ENCODE results near the gene SNAP25.

The SNAP25 gene

DNA sequence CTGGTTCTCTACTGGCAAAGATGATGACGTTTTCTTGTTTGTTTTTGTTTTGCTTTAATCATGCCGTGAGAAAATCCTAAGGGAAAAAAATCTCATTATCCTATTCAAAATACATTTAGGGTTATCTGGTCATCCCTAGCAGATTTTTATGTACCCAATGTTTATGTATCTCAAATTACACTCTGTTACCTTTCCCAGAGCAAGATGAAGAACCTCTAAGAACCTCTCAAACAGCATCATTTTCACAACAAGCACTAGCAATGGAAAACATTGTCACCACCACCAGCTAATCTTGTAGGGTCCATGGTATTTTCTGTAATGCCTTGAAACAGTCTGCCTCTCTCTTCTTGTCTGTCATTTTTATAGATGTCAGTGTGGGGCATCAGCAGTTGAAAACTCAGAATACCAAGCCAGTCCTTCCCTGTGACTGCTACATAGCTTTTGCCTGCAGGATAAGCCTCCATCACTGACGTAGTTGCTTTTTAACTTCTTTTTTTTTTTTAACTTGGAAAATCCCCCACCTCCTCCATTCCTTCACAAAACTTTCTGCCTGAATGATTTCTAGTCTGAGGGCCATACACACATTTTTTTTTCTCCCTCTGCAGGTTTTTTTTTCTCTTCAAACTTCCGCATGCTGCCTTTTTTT is 2.4 kb upstream of the SNAP25 start:
- DNase-seq (ENCODE audit: low read depth), result peak; percentile 21

DNA sequence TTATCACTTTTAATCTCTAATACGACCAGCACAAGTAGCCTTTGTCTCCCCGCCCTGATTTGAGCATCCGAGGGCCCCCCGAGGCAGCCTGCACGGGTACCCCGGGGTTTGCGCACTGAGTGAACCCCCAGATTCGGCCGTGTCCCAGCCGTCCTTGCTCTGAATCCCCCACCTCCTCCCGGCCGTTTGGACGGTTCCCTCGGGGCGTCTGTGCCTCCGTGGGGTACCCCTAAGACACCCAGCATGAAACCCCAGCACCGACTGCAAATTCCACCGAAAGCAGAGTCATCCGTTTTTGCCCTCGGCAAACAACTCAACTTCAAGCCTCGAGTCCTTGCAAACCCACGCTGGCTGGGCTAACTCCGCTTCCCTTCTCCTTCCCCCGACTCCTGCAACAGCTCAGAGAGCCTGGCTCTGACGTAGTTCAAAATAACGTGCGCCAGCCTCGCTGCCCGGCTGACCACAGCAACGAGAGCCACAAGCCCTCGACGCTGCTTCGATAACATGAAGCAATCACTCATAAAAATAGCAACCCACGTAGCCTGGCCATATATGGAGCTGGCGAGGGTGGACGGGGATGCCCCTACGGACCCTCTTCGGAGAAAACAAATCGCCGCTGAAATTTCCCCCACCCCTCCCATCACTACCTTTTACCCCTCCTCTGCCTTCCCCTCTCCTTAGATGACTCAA is 764 bp upstream of the SNAP25 start:
- peak; percentile 93 for DNase-seq (ENCODE audit: low read depth)

DNA sequence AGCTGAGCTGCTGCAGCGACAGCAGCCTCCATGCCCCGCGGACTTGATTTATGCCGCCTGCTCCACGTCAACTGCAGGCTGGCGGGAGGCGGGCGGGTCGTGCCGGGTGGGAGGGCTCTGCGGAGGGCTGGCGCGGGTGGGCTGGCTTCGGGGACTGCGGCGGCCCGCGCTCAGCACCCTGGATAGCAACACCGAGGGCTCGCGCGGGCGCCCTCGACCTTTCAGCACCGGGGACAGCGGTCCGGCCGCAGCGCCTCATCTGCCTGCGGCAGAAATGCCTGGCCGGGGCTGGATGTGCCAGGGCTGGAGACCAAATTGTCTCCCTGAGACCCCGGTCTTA is 792 bp downstream of the SNAP25 start:
- peak; percentile 76 for DNase-seq (ENCODE audit: low read depth)

DNA sequence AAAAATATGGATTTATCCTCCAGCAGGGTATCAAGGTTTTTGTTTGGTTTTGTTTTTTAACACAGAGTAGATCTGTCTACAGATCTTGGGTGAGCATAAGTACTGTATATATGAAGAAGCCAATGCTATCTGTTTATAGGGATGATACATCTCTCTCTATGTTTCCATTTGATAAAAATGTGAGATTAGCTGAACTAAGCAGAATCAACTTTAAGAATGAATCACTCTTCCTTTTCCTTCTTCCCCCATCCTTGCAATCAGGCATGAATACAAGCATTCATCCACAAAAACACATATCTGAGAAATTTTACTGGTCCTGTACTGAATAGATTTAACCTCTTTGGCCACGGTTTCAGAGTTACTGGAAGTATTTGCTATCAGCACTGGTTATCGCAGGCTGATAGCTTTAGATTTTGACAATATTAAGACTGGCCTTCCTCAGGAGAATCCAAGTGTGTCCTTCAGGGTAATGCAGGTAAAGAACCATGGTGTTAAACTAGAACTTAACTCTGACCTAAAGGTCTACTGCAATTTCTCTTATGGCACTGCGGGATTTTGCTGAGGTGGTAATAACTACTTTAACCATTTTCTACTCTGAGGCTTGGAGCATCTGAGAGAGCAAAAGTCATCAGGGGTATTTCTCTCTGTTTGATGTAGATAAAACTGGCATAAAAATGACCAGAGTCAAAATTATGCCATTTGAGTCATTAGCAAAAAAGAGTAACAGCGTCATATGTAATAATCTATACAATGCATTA is 1.5 kb downstream of the SNAP25 start:
- peak; percentile 8 for DNase-seq (ENCODE audit: low read depth)

DNA sequence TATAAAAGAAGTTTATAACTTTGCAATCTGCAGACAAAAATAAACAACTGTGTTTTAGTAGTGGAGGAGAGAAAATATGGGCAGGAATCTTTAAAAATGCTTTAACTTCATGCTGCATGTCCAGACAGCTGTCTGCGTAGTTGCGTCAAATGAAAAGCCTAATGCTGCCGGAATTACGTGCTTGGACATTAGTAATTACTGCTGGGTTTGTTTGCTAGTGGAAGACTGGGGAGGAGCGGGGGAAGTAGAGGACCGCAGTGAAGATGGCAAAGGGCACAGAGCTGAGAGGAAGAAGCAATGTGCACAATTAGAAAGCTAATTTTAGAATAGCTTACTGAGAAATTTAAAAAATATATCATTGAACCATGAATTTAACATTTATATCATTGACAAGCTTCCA is 2.4 kb downstream of the SNAP25 start:
- no peak for DNase-seq (ENCODE audit: low read depth)

DNA sequence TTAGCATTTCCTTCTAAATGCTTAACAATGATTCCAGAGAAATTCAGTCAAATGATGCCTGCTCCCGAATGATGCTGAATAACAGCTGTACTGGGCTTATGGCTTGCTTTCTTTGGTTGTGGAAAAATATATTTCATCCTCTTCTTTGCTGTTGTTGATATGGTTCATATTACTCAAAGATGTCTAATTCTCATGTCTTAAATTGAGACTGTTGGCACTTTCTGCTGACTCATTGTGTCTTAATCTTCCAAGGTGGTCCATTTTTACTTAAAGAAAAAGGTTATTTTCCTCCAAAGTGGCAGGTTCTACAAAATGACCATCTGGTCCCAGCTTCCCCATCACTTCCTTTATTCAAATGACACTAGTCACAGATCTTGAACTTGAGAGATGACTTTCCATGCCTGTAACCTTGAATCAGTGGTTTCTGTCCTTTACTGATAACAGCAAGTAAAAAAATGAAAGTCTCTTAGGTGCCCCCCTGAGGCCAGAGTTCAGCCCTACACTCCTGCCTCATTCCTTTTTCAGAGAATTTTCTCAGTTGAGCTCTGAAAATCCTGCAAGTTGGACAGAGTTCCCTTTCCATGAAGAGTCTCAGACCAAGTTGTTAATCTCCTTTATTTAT is 6.9 kb downstream of the SNAP25 start:
- DNase-seq (ENCODE audit: low read depth), result peak; percentile 55

DNA sequence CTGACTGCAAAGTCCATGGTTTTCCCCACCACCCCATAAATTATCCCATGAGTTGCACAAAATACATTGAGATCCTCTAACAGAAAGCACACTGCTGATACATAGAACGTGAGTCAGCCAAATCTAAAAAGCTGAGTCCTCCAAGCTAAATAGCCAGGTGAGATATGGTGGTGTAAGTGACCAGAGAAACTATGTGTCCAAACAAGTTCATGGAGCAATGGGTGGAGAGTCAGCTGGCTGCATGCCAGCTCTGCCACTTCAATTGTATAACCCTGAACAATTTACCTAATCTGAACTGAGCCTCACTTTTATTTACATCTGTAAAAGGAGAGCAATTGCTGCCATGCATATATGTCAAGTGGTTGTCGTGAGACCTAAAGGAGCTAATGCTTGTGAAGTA is 9.7 kb downstream of the SNAP25 start:
- DNase-seq (ENCODE audit: low read depth), result no peak

DNA sequence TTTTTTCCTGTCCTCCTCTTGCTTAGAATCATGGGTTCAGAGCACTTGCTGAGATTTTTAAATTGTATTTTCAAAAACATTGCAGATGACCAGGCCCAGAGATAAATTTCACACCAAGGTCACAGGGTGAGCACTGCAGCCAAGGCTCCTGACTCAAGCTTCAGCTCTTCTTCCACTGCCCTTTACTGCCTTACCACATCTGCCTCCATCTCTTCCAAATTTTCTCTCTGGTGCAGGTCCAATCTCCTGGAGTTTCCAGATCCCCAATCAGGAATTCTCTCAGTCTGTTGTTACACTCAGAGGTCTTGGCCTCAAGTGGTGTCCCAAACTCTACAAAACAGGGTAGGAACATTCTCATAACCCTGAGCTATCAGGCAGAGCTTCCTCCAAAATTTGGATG is 12.7 kb downstream of the SNAP25 start:
- no peak for DNase-seq (ENCODE audit: low read depth)

DNA sequence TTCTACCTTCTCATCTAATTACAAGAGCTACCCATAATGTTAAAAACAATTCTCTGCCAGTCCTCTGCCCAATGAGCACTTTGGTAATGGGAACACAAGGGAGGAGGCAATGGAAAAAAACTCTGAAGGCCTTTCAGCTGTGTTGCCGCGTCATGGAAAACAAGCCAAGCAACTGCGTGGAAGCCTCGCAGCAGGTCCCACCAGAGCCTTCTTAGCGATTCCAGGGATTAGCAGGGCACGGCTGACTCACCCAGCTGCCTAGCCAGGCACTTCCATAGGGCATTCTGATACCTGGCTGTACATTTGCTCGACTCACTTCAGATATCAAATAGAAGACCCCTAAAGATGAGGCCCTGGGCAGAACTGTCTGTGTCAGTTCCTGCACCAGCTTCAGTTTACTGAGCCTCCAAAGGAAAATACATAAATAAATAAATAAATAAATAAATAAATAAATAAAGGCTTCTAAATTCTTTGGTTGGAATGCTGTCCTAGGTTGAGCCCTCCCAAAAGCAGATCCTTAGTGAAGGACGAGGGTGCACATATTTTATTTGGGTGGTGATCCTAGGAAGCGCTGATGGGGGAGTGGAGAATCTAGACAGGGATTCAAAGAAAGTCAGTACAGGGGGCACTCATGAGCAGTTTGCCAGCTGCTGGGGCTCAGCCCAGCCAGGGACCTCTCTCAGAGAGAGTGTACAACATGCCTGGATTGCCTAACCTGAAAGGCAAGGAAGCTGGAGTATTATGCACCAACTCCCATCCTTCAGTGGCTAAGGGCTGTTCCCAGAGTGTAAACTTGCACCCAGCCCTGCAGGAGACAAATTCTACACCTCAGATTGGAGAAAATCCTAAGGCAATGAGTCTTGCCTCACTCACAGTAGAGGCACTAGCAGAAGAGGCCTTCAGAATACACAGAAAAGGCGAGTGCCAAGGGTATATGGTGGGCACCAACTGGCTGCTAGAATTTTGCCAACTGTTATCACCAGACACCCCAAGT is 18.2 kb downstream of the SNAP25 start:
- DNase-seq (ENCODE audit: low read depth), result no peak

DNA sequence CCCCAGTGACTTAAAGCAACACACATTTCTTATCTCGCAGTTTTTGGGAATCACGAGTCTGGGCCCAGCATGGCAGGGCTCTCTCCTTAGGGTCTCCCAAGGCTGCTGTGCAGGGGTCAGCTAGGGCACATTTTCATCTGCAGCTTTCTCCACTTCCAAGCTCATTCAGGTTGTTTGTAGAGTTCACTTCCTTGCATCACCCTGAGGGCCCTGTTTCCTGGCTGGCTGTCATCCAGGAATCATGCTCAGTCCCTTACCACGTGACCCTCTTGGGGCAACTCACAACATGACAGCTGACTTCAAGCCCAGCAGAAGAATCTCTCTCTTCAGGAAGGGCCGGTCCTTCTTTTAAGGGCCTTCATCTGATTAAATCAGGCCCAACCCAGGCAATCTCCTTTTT is 21.3 kb downstream of the SNAP25 start:
- peak; percentile 39 for DNase-seq (ENCODE audit: low read depth)

DNA sequence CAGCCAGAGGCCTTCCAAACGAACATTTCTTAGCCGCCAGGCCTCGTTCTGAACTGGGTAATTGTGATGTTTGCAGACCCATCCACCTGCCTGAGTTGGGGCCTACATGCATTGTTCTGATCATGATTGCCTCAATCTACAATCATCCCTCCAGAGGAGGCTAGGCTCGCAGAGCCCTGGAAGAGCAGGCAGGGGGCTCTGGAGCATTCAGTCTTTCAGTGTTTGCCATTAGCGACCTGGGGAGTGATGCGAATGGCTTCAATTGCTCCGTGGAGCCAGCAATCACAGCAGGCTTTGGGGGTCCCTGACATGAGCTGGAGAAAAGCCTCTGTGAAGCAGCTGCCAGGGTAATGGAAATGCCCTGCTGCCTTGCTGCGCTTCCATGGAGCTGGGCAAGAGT is 22.0 kb downstream of the SNAP25 start:
- no peak for DNase-seq (ENCODE audit: low read depth)

DNA sequence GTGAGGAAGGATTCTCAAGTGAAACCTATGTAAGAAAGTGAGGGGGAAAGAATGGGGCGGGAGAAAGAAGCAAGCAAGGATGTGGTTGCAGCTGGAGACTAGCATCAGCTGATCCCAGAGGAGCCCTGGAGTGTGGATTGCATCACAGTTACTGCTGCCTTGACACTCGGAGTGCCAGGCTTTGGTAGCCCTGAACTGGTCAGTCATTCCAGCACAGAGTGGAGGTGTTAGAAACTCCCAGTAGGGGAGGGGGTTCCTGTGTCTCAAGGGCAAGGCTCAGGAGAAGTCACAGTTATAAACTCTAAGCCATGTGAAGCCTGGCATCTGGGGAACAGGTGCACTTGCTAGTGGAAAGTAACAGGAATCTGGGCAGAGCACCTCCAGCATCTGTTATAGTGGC is 23.5 kb downstream of the SNAP25 start:
- no peak for DNase-seq (ENCODE audit: low read depth)

DNA sequence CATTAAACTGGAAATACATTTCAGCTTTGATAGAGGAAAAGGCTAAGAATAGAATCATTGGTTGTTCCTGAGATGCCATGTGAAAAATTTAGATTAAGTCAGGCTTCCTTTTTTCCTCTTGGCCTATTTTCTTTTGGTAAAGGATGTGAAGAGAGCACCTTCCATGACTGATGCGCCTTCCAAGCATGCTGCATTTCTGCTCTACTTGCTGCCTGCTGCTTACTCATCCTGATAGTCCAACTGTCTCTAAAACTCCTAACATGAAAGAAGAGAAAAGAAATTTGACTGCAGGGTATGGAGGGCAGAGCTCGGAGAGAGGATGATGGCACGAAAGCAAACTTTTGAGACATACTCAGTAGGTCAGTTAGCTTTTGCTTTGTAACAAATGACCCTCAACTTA is 28.8 kb downstream of the SNAP25 start:
- DNase-seq (ENCODE audit: low read depth), result peak; percentile 50

DNA sequence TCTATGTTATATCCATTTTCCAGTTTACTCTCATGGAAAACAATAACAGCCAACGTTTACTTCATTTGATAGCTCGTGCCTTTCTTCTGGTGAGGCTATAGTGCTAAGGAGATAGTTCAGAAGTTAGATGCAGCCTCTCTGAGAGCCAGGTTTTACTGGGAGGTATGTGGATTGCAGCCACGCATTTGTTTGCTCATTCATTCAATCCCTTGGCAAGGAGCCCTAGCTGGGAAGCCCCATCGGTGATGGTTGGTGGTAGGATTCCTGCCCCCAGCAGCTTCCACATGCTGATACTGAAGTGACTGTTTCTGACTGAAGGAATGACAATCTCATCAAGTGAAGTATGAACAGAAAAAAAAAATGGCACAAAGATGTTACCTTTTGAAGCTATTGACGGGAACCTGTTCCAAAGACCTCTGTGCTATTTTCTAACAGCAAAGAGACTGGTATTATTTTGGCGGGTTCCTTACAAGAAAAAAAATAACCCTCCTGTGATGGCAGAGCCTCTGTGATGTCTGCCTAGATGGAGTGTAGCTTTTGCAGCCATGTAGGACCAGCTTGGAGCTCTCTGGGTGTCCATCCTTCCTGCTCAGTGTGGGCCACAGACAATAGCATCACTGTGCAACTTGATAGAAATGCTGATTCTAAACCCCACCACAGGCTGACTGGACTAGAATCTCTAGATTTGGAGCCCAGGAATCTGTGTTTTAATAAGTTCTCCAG is 30.6 kb downstream of the SNAP25 start:
- DNase-seq (ENCODE audit: low read depth), result no peak

DNA sequence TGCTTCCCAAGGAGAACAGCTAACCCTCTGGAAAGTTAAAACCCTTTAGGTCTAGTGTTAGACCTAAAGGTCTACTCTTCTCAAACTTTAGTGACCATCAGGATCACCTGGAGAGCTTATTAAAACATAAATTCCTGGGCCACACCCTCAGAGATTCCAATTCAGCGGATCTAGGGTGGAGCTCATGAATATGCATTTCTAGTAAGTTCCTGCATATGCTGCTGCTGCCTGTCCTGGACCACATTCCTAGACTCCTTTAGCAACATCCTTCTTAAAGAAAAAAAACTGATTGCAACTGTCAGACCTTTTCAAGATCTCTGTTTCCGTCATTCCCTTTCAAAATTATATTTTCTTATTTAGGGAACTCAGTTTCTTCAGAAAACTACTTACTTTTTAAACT is 31.2 kb downstream of the SNAP25 start:
- DNase-seq (ENCODE audit: low read depth), result no peak

DNA sequence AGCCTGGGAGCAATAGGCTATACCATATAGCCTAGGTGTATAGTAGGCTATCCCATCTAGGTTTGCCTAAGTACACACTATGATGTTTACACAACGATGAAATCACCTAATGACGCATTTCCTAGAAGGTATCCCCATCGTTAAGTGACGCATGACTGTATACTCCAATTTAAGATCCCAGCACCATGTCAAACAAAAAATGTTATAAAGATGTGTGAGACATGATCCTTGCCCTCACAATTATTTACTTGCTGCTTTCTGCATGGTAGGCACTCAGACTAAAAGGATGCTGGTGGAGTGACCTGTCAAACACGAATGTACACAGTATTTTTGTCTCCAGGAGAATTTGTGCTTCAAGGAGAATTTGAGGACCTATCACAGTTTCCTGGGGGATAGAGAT is 32.3 kb downstream of the SNAP25 start:
- peak; percentile 55 for DNase-seq (ENCODE audit: low read depth)

DNA sequence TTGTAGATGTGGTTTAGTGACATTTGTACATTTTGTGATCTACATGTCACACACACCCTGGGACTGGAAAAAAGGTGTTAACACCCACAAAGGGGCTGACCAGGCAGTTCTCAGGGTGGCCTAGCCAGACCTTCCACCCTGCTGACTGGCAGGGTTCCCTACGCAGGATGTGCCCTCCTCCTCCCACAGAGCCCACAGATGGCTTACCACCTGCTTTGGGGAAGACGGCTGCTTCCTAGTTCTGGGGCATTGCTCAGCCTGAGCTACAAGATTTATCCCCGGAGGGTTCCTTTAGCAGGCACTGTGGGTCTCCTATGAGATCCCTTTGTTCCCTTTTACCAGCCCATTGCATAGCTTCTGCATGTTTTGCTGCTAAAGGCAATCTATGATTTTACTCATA is 35.1 kb downstream of the SNAP25 start:
- DNase-seq (ENCODE audit: low read depth), result no peak

DNA sequence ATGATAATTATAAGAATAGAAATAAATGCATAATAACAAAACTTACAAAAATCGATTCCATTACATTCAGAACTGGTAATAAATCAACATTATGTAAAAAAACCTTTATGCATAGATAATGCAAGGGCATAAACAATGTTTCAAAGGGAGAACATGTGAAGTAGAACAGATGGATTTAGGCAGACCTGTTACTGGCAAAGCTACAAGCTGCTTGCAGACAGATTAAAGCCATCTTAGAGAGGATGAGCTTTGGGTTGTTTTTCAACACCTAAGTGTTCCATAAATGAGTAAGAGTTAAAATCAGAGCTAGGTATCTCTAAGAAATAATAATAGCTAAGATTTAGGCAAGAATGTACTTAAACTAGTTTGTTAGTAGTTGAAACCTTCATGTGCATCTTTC is 37.2 kb downstream of the SNAP25 start:
- no peak for DNase-seq (ENCODE audit: low read depth)

DNA sequence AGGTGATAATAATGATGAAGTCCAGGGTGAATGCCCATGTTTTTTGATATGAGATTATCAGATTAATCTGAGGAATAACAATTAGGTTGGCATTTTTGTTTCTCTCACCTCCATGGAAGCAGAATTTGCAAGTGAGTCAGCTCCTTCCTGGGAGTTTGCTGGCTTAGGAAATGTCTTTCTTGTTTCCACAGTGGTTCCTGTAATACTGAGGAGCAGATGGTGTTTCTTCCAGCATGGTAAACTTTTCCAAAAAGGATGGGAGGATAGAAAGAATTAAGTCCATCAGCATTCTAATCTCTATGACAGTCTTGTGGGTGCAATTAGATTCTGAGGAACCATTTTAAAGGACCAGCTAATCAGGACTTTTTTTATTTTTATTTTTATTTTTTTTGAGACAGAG is 40.5 kb downstream of the SNAP25 start:
- no peak for DNase-seq (ENCODE audit: low read depth)

DNA sequence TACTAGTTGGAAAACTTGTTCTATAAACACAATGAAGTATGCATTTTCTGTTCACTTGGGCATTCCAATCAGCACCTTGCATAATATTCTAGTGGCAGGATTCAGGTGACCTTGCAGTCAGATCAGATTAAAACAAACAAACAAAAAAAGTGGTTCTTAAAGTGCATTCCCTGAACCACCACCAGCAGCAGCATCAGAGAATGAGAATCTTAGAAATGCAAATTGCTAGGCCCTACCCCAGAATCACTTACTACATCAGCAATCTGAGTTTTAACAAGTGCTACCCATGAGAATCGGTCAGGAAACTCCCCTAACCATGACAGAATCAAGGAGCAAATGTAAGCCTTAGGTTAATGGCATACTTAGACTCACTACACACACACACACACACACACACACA is 41.7 kb downstream of the SNAP25 start:
- no peak for DNase-seq (ENCODE audit: low read depth)

DNA sequence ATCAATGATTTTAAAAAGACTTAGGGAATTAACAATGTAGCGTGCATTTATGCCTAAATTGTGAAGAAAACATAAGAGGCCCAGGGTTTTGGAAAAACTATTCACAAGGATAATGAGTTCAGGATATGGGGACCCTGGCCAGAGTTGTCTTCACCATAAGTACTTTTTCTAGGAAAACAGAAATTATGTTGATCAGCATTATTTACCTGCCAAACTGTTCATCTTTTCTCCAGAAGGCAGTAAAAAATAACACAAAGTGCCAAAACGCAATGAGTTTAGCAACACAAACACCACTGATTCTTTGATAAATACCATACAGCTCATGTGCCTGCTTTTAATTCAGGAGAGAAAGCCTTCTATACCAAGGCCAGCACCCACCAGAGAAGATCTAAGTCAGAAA is 43.1 kb downstream of the SNAP25 start:
- no peak for DNase-seq (ENCODE audit: low read depth)
